BLaER1 (cell line): ENCODE data around the gene TRIM72.

Source experiments
- H3K27ac ChIP-seq: shearing (Covaris generic); formaldehyde crosslinking; 2 replicates; pipeline ENCODE4 v1.8.1; 2022
- H3K27me3 ChIP-seq: shearing (Covaris generic); formaldehyde crosslinking; 2 replicates; pipeline ENCODE4 v1.8.1; 2022
- H3K36me3 ChIP-seq: shearing (Covaris generic); formaldehyde crosslinking; 2 replicates; pipeline ENCODE4 v1.8.1; 2022
- H3K4me1 ChIP-seq: shearing (Covaris generic); formaldehyde crosslinking; 2 replicates; pipeline ENCODE4 v1.8.1; 2022
- H3K4me2 ChIP-seq: shearing (Covaris generic); formaldehyde crosslinking; 2 replicates; pipeline ENCODE4 v1.8.1; 2022
- H3K4me3 ChIP-seq: shearing (Covaris generic); formaldehyde crosslinking; 2 replicates; pipeline ENCODE4 v1.8.1; 2022
- H3K9ac ChIP-seq: shearing (Covaris generic); formaldehyde crosslinking; 2 replicates; pipeline ENCODE4 v1.8.1; 2022
- H3K9me3 ChIP-seq: shearing (Covaris generic); formaldehyde crosslinking; 2 replicates; pipeline ENCODE4 v1.8.1; 2022
- H4K20me1 ChIP-seq: shearing (Covaris generic); formaldehyde crosslinking; 2 replicates; pipeline ENCODE4 v1.8.1; 2022
- Cebpa-rat ChIP-seq: shearing (Covaris generic); IDR thresholded peaks from 2 replicates; pipeline ENCODE4 v1.8.1; 2022

TRIM72 gene

GRCh38 chr16:31200821-31201568 lies 12.9 kb upstream of the TRIM72 start:
- Histone ChIP-seq H3K4me2 (peak overlapping the region; percentile 98), H3K4me1 (peaks cover 65% of the 10 kb centered on the region), H3K4me3 (peak overlapping the region; percentile 92), H3K36me3 (peaks cover 43% of the 10 kb centered on the region), H3K9me3 (no peaks in the 10 kb centered on the region), H3K9ac (peak overlapping the region; percentile 87; the same call in 1 of the 2 replicates), H4K20me1 (peaks cover 57% of the 10 kb centered on the region), H3K27ac (peak overlapping the region; percentile 89; the same call in 1 of the 2 replicates), H3K27me3 (no peaks in the 10 kb centered on the region)
- no peak for TF ChIP-seq Cebpa-rat

GRCh38 chr16:31201582-31202413 lies 12.1 kb upstream of the TRIM72 start:
- no peaks in the 10 kb centered on the region for H3K27me3 ChIP-seq
- TF ChIP-seq Cebpa-rat, result no peak
- H3K9me3 ChIP-seq, result no peaks in the 10 kb centered on the region
- H3K9ac ChIP-seq, result peak overlapping the region; percentile 87
- peaks cover 35% of the 10 kb centered on the region for H3K36me3 ChIP-seq
- peak overlapping the region; percentile 98 for H3K4me2 ChIP-seq
- H3K4me3 ChIP-seq, result peak overlapping the region; percentile 92
- H4K20me1 ChIP-seq, result peaks cover 49% of the 10 kb centered on the region
- peak overlapping the region; percentile 89 for H3K27ac ChIP-seq
- H3K4me1 ChIP-seq, result peaks cover 70% of the 10 kb centered on the region

GRCh38 chr16:31202414-31203375 lies 11.2 kb upstream of the TRIM72 start, which contains the start of gene PYCARD:
Gene PYCARD (minus strand): TSS chr16:31202760. CDS start chr16:31202690, 70 bp downstream.
- peak within 1 kb of the TSS; percentile 98 for H3K4me2 ChIP-seq

GRCh38 chr16:31204871-31205666 lies 8.8 kb upstream of the TRIM72 start:
- Histone ChIP-seq H3K27ac (no peak overlapping the region), H3K4me1 (peaks cover 58% of the 10 kb centered on the region), H3K9me3 (no peaks in the 10 kb centered on the region), H3K9ac (no peak overlapping the region), H3K4me3 (no peak overlapping the region), H4K20me1 (peaks cover 16% of the 10 kb centered on the region), H3K27me3 (no peaks in the 10 kb centered on the region), H3K4me2 (0 out of 2 replicates have a peak overlapping the region, but pooled peaks have one; percentile 98), H3K36me3 (peaks cover 3% of the 10 kb centered on the region; the same call in 1 of the 2 replicates)
- no peak for TF ChIP-seq Cebpa-rat

More at GRCh38 chr16:31202414-31203375, 11.2 kb upstream of the TRIM72 start, which contains the start of gene PYCARD:
- peak within 1 kb of the TSS; percentile 87 for H3K9ac ChIP-seq
- H3K36me3 ChIP-seq, result peaks cover 27% of the 10 kb centered on the region
- no peak for TF ChIP-seq Cebpa-rat
- peak within 1 kb of the TSS; percentile 89 for H3K27ac ChIP-seq
- peaks cover 40% of the 10 kb centered on the region for H4K20me1 ChIP-seq
- H3K4me1 ChIP-seq, result peaks cover 72% of the 10 kb centered on the region
- H3K27me3 ChIP-seq, result no peaks in the 10 kb centered on the region
- H3K9me3 ChIP-seq, result no peaks in the 10 kb centered on the region
- peak within 1 kb of the TSS; percentile 92 for H3K4me3 ChIP-seq

- no peak for TF ChIP-seq Cebpa-rat
- Histone ChIP-seq H3K27ac (no peak overlapping the region), H3K4me2 (peak overlapping the region; percentile 13; the same call in 1 of the 2 replicates), H3K9ac (no peak overlapping the region), H4K20me1 (no peaks in the 10 kb centered on the region), H3K4me1 (peaks cover 46% of the 10 kb centered on the region), H3K9me3 (no peaks in the 10 kb centered on the region), H3K27me3 (no peaks in the 10 kb centered on the region), H3K36me3 (no peaks in the 10 kb centered on the region), H3K4me3 (no peak overlapping the region)
These were observed 7.1 kb upstream of the TRIM72 start for GRCh38 chr16:31206776-31207175.

- peaks cover 52% of the 10 kb centered on the region for H3K4me1 ChIP-seq
- H3K36me3 ChIP-seq, result no peaks in the 10 kb centered on the region
- H3K9me3 ChIP-seq, result no peaks in the 10 kb centered on the region
- peaks cover 18% of the 10 kb centered on the region for H4K20me1 ChIP-seq
- peaks cover 40% of the 10 kb centered on the region for H3K27me3 ChIP-seq
- no peak for TF ChIP-seq Cebpa-rat
- H3K4me3 ChIP-seq, result peak overlapping the region; percentile 64; the same call in 1 of the 2 replicates
- peak overlapping the region; percentile 71 for H3K9ac ChIP-seq
- H3K27ac ChIP-seq, result peak overlapping the region; percentile 76
- peak overlapping the region; percentile 91 for H3K4me2 ChIP-seq
These were observed 577 bp upstream of the TRIM72 start for GRCh38 chr16:31213342-31213741.

GRCh38 chr16:31214708-31215286 lies 878 bp downstream of the TRIM72 start:
- no peak for TF ChIP-seq Cebpa-rat
- peaks cover 40% of the 10 kb centered on the region for H3K27me3 ChIP-seq
- H3K9ac ChIP-seq, result peak overlapping the region; percentile 71

More at GRCh38 chr16:31214708-31215286, 878 bp downstream of the TRIM72 start:
- Histone ChIP-seq H3K27ac (peak overlapping the region; percentile 76), H3K9me3 (no peaks in the 10 kb centered on the region), H3K4me1 (peaks cover 52% of the 10 kb centered on the region), H4K20me1 (peaks cover 18% of the 10 kb centered on the region), H3K4me2 (peak overlapping the region; percentile 91), H3K36me3 (no peaks in the 10 kb centered on the region), H3K4me3 (peak overlapping the region; percentile 64)
